Adrenal gland (tissue), 12 donors: ENCODE data around the gene PAX6. TPM values are rescaled to one million over a fixed set of nuclear protein-coding genes. Genes with fewer than 3 reads are reported as not detected.

Experiments
- DNase-seq, 7 donors: peaks; one replicate each; pipeline ENCODE4 v3.0.0-alpha.2; 2019 to 2020
- H3K27ac ChIP-seq, 5 donors: fragments of 200-600 bp; sonication (generic) in 4 of 5; 1 replicate in 3 of 5; 2 replicates in 2 of 5; pipeline versions ENCODE4 v1.5.1 to v1.8.0; 2016 to 2020; ENCODE audit warnings: mild to moderate bottlenecking in 1 of 5
- H3K27me3 ChIP-seq: fragments of 200-600 bp; 2 replicates; pipeline ENCODE4 v1.8.0; 2021
- H3K36me3 ChIP-seq, 2 donors: fragments of 200-600 bp; replicated peaks in 1 of 2; 1 replicate in 1 of 2; 2 replicates in 1 of 2; pipeline versions ENCODE4 v1.5.1 to v1.8.0; 2018 to 2022
- H3K4me1 ChIP-seq, 2 donors: fragments of 200-600 bp; replicated peaks in 1 of 2; 1 replicate in 1 of 2; 2 replicates in 1 of 2; pipeline versions ENCODE4 v1.5.1 to v1.8.0; 2018 to 2021
- H3K4me3 ChIP-seq, 4 donors: fragments of 200-600 bp; sonication (generic) in 3 of 4; one replicate each; pipeline ENCODE4 v1.5.1; 2016 to 2018
- H3K9me3 ChIP-seq, 3 donors: fragments of 200-600 bp; sonication (generic) in 1 of 3; replicated peaks in 1 of 3; 1 replicate in 2 of 3; 2 replicates in 1 of 3; pipeline versions ENCODE4 v1.5.1 to v1.8.0; 2016 to 2021
- POLR2A ChIP-seq, 2 donors: fragments of 450-650 bp; IDR thresholded peaks; one replicate each; pipeline ENCODE4 v1.6.1; 2017; ENCODE audit warnings: antibody characterized with exemption in 2 of 2, mild to moderate bottlenecking in 2 of 2, moderate library complexity in 1 of 2
- WGBS, 4 donors: extraction: QIAGEN DNeasy Blood & Tissue Kit in 2 of 4; methylation state at CpG; one replicate each; pipeline versions ENCODE4 v1.1.5 to v1.1.7; 2013 to 2017; 5-methylcytosine and 5-hydroxymethylcytosine counted together
- intact Hi-C, 2 donors: fragments of 100-400 bp; cut with DNase I; formaldehyde crosslinking; loops; one replicate each; pipeline versions ENCODE4 v1.14.1 to v1.15.0; 2022 to 2023
- polyA plus RNA-seq, 3 donors: library from polyadenylated mRNA; stranded (reverse); fragments of 200-250 nt in 2 of 3; fragments of 350-450 nt in 1 of 3; fragmentation: Illumina TruSeq in 1 of 3; extraction: RNeasy Lipid Tissue Mini Kit (QIAGEN cat#74804) in 1 of 3; gene quantifications; one replicate each; pipeline ENCODE4 v1.2.3, GENCODE V29; 2013 to 2014
- total RNA-seq, 9 donors: library from RNA; depleted of rRNA in 4 of 9; stranded (reverse); fragments of >200 nt in 4 of 9; fragments of 120-200 nt in 1 of 9; fragmentation: NEBNext Ultra II Directional in 1 of 9; extraction: Animal tissue kit (Norgen Biotek cat#: 25700) in 1 of 9; gene quantifications; one replicate each; pipeline versions ENCODE4 v1.1.0 to v1.2.4, GENCODE V29; 2013 to 2023
- TF ChIP-seq, protein P1 (sequence below), 6 experiments: fragments of 450-650 bp in 4 of 6; fragments of 200-600 bp in 2 of 6; sonication (generic) in 1 of 6; IDR thresholded peaks; 1 replicate in 5 of 6; 2 replicates in 1 of 6; pipeline versions ENCODE4 v1.5.1 to v1.8.0; 2016 to 2021; ENCODE audit warnings: antibody characterized with exemption in 6 of 6, mild to moderate bottlenecking in 2 of 6, moderate library complexity in 1 of 6
- donor health status: healthy with polysubstance abuse.
- donor health status: Bipolar disorder and iron deficiency.
- donor health status: DM: yes; HTN: yes; CAD: no.
- donor health status: DM: no; HTN: no; CAD: no.
- donor health status: DM: no; HTN: no; CAD: no.
- donor health status: DM: yes; HTN: yes; CAD: no.

PAX6 gene
- total and polyA plus RNA-seq, 12 donors, result 0.08 to 3.7 (median 0.35) TPM; not detected in 3

DNA sequence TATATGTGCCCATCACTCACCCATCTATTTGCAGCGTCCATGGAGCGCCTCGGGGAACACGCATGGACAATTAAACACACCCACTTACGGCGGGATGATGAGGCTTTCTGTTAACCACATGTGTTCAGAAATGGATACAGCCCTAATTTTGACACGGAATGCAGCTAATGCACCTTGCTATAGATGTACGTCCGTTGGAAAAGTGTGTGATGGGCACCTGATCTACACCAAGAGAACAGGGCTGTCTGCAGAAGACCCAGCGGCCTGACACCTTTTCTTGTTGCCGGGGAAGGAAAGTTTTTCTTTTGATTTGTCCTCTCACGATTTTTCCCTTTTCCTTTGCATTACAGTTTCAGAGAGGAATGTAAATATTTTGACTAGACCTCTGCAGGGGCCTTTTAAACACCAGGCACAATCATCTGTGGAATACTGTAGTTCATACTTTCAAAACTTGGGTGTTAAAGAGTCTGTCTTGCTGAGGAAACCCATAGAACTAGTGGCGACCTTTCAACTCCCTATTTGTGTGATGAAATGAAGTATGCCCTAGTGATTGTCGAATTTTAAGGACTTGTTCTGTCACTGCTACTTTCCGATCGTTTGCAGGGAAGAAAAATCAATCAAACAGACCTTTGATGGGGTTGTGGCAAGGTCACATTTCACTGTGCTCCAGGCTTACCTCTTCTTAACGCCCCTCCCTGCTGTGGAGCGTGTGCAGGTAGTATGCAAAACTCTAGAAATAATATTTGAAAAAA lies 16.5 kb upstream of the PAX6 start:
- H3K4me3 ChIP-seq, result peak overlapping the region in 1 of 4 donors; percentile 5
- intact Hi-C loops, result no loop called here
- 13 to 15% (median 14%) methylated on average over 14 to 18 of the region's 18 CpGs for WGBS, 4 donors
- H3K4me1 ChIP-seq, result no peaks in the 10 kb centered on the region
- no peaks in the 10 kb centered on the region for H3K36me3 ChIP-seq
- no peak overlapping the region for H3K27ac ChIP-seq
- H3K27me3 ChIP-seq, result peaks cover 87% of the 10 kb centered on the region
- no peak for DNase-seq
- TF ChIP-seq, protein P1, sequence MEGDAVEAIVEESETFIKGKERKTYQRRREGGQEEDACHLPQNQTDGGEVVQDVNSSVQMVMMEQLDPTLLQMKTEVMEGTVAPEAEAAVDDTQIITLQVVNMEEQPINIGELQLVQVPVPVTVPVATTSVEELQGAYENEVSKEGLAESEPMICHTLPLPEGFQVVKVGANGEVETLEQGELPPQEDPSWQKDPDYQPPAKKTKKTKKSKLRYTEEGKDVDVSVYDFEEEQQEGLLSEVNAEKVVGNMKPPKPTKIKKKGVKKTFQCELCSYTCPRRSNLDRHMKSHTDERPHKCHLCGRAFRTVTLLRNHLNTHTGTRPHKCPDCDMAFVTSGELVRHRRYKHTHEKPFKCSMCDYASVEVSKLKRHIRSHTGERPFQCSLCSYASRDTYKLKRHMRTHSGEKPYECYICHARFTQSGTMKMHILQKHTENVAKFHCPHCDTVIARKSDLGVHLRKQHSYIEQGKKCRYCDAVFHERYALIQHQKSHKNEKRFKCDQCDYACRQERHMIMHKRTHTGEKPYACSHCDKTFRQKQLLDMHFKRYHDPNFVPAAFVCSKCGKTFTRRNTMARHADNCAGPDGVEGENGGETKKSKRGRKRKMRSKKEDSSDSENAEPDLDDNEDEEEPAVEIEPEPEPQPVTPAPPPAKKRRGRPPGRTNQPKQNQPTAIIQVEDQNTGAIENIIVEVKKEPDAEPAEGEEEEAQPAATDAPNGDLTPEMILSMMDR (IDR thresholded peaks at IDR 0.05), result no peak
- no peak for TF ChIP-seq POLR2A (IDR thresholded peaks at IDR 0.05)
- no peaks in the 10 kb centered on the region for H3K9me3 ChIP-seq

DNA sequence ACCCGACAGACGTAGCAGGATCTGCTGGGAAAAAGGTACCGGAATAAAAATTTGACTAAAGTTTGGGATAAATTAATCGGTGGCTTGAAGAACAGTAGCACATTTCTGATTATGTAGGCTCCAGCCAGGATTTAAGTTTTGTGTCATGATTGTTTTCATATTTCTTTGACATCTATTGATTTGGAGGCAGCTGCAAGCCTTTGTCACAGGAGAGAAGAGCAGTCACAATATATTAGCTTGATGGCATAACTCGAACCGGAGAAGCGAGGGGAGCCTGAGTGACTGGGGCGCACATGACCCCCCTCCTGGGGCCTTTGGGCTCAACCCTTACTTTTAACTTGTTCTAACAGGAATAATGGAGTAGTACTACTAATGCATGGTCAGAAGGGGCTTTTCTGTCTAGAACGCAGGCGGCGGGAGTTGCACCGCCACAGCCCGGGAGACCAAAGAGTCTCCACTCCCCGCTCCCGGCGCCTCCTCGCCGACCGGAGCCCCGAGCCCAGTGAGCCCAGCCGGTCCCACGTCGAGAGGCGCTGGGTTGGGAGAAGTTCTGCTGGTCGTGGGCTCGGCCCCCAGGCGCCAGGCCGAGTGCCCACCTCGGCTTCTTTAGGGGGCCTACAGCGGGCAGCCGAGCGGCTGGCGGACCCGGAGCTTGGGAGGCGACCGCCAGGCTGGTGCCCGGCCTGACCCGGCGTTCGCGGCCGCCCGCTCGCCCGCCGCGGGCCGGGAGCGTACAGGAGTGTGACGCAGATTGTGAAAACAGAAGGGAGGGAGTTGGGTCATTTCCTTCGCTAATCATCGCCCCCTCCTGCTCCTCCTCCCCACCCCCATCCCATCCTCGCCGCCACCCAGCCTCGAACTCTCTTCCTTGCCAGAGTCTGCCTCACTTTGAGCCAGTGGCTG lies 15.7 kb upstream of the PAX6 start:
- TF ChIP-seq POLR2A (IDR thresholded peaks at IDR 0.05), result no peak
- TF ChIP-seq, protein P1 (IDR thresholded peaks at IDR 0.05), result no peak
- Histone ChIP-seq H3K4me3 (peak overlapping the region in 1 of 4 donors; percentile 5), H3K9me3 (no peaks in the 10 kb centered on the region), H3K4me1 (no peaks in the 10 kb centered on the region), H3K36me3 (no peaks in the 10 kb centered on the region), H3K27me3 (peaks cover 90% of the 10 kb centered on the region), H3K27ac (no peak overlapping the region)
- WGBS, 4 donors, result 6 to 11% (median 8%) methylated on average over 34 to 55 of the region's 55 CpGs
- intact Hi-C loops, result no loop called here
- DNase-seq, result no peak

DNA sequence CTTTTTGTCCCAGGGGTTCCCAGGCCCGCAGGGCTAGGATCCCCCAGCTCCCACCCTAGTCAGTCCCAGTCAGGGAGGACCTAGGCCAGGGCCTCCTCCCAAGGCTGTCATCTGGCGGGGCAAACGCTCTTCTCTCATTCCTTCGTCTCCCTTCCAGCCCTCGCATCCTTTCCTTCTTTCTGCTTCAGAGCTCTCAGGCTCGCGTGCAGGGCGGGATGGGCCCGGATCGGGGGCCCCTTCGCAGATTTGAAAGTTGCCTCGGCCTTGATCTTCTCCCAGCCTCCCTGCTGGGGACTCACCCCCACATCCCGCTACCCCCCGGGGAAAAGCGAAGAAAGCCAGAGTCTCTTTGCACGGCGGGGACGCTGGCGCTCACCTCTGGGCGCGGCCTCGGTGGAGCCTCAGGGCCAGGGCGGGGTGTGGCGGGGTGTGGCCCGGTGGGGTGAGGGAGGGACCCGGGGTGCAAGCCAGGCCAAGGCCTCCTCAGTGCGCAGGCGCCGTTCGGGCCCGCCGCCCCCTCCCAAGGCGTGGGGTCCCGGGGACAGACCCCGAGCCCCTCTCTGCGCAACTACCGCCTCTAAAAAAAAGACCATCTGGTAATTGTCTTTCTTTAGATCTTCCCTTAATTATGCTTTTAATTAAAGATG lies 14.8 kb upstream of the PAX6 start:
- Histone ChIP-seq H3K27me3 (peaks cover 98% of the 10 kb centered on the region), H3K4me3 (peak overlapping the region in 1 of 4 donors; percentile 11), H3K27ac (no peak overlapping the region), H3K4me1 (no peaks in the 10 kb centered on the region), H3K9me3 (no peaks in the 10 kb centered on the region), H3K36me3 (no peaks in the 10 kb centered on the region)
- TF ChIP-seq, protein P1 (IDR thresholded peaks at IDR 0.05), result no peak
- TF ChIP-seq POLR2A (IDR thresholded peaks at IDR 0.05), result no peak
- WGBS, 4 donors, result 6 to 7% (median 7%) methylated on average over 27 to 37 of the region's 37 CpGs
- no peak for DNase-seq
- intact Hi-C loops, result no loop called here
